PC-9 (cell line): ENCODE measurements around the gene MIX23.
"Not testable (repeated sequence)": the region's sequence is repeated elsewhere in the genome, so short reads cannot be mapped to it uniquely, and the experiment has no call there.

Experiments
- EZH2 ChIP-seq: fragments of 200-600 bp; sonication (generic); IDR thresholded peaks from 2 replicates; pipeline ENCODE4 v1.8.0; 2017; ENCODE audit warnings: antibody characterized with exemption, low read depth
- TF ChIP-seq, protein P1 (sequence below): fragments of 200-600 bp; sonication (generic); conservative IDR thresholded peaks from 2 replicates; pipeline ENCODE4 v1.6.1; 2017; ENCODE audit warnings: mixed run types, antibody characterized with exemption, mild to moderate bottlenecking, moderate library complexity

DNA sequence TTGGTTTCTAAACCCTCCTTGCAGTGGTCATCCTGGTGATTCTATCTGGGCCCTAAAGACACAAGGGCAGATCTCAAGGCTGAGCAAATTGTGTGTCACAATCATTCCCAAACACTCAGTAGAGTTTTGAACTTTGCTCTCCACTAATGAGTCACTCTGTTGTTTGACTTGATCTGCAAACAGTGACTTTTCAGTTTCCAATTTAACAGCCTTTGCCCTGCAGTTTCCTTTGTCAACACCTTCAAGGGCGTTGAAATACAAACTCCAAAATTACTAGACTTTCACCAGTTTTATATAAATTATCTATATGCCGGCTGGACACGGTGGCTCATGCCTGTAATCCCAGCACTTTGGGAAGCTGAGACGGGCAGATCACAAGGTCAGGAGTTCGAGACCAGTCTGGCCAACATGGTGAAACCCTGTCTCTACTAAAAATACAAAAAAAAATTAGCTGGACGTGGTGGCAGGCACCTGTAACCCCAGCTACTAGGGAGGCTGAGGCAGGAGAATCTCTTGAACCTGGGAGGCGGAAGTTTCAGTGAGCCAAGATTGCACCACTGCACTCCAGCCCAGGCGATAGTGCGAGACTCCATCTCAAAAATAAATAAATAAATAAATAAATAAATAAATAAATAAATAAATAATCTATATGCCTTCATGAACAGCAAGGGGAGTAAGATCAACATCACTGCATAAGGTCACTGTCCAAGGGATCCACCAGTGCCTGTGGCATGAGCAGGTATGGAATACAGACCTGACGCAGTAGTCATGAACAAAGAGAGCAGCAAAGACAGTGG, 17.3 kb downstream of the MIX23 start:
- TF ChIP-seq, protein P1, sequence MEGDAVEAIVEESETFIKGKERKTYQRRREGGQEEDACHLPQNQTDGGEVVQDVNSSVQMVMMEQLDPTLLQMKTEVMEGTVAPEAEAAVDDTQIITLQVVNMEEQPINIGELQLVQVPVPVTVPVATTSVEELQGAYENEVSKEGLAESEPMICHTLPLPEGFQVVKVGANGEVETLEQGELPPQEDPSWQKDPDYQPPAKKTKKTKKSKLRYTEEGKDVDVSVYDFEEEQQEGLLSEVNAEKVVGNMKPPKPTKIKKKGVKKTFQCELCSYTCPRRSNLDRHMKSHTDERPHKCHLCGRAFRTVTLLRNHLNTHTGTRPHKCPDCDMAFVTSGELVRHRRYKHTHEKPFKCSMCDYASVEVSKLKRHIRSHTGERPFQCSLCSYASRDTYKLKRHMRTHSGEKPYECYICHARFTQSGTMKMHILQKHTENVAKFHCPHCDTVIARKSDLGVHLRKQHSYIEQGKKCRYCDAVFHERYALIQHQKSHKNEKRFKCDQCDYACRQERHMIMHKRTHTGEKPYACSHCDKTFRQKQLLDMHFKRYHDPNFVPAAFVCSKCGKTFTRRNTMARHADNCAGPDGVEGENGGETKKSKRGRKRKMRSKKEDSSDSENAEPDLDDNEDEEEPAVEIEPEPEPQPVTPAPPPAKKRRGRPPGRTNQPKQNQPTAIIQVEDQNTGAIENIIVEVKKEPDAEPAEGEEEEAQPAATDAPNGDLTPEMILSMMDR = not testable (repeated sequence)
- not testable (repeated sequence) for TF ChIP-seq EZH2
